GM18519 (cell line): Measurements from ENCODE around the gene CHI3L2.

Source experiments
- ATAC-seq: cut with Tn5 transposase; IDR thresholded peaks from one replicate; pipeline ENCODE4 v1.9.1; 2021; ENCODE audit warnings: mild to moderate bottlenecking, moderate library complexity; ENCODE audit not compliant: unreplicated experiment, low FRiP score

The CHI3L2 gene

DNA sequence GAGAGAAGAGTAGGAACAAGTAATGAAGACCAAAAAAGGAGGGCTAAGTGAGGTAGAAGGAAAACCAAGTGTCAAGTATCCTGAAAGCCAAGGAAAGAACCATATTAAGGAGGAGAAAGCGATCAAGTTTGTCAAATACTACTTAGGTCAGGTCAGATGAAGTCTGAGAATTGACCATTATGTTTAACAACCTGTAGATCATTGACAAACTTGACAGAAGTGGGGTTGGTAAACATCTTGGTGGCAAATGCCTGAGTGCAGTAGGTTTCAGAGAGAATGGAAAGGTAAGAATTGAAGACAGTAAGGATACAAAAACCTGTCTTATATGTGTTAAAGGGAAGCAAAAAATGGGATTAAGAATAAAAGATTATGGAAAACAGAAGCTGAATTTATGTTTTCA lies 59.4 kb downstream of the CHI3L2 start:
- no peak for ATAC-seq

DNA sequence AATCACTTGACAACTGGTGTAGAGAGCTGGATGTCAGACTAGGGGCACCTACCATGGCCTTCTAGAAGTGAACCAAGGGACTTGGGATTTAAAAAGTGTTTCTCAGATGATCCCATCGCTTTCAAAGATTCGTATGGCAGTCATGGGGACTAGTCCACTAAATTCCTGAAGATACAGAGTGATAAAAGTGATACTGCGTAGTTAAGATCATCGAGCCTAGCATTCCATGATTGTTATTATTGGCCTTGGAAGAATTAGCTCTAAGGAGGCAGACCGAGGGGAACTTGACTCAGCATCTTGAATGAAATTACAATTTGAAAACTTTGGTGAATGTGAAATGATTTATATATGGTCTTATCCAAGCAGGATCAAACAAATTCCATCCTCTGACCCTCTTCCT lies 61.9 kb downstream of the CHI3L2 start:
- ATAC-seq: no peak

DNA sequence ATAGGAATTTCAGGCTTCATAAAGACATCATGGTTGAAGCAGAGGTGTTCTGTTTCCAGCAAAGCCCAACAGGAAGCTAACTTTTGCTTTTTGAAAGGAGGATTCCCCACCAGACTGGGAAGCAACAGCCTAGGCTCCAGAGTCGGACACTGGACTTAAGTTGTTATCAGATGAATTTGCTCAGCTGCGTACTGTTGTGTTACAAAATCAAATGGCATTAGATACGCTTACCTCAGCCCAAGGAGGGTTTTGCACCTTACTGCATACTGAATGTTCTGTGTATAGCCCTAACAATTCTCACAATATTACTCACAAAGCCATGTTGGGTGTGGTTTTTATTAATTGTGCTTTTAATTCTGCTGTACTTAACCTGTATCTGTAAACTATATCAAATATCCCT lies 62.6 kb downstream of the CHI3L2 start:
- no peak for ATAC-seq

DNA sequence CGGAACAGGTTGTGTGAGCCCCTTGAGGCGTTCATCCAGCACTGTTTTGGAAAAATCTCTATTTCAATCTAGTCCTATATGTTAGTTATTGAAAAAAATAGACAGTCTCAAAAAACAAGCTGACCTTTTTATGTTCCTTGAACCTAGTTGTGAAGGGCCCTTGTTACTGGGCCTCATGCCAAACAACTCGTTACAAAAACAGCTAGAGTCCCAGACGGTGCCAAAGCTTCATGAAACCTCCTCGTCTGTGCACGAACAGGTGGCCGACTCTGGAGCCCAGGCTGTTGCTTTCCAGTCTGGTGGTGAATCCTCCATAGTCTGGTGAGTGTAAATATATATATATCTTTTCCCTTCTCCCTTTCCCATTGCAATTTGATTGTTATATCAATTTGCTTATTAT lies 63.1 kb downstream of the CHI3L2 start, which contains the start of gene CHIA:
Gene CHIA (plus strand): TSS at position 222 of the 400 bp plus-strand sequence. CDS start 19,617 bp downstream, outside the sequence.
- ATAC-seq: no peak
